Neutrophil (primary cell): ENCODE data around the gene TRAF1.

Source experiments
- H3K27ac ChIP-seq: fragments of 200-600 bp; sonication (generic); 2 replicates; pipeline ENCODE4 v1.5.1; 2016; ENCODE audit warnings: mild to moderate bottlenecking, moderate library complexity
- H3K27me3 ChIP-seq: fragments of 200-600 bp; sonication (generic); 2 replicates; pipeline ENCODE4 v1.6.0; 2016; ENCODE audit warnings: mild to moderate bottlenecking
- H3K36me3 ChIP-seq: fragments of 200-600 bp; sonication (generic); 2 replicates; pipeline ENCODE4 v1.5.1; 2017
- H3K4me1 ChIP-seq, 2 experiments: fragments of 200-600 bp in 1 of 2; sonication (generic) in 1 of 2; 1 replicate in 1 of 2; 2 replicates in 1 of 2; pipeline versions ENCODE4 v1.5.1 to v1.6.1; 2013 to 2016; ENCODE audit warnings: low read depth in 1 of 2, low read length in 1 of 2, mild to moderate bottlenecking in 1 of 2, moderate library complexity in 1 of 2; ENCODE audit not compliant: control insufficient read depth in 1 of 2, insufficient read depth in 1 of 2
- H3K4me3 ChIP-seq, 2 experiments: fragments of 200-600 bp in 1 of 2; sonication (generic) in 1 of 2; 1 replicate in 1 of 2; 2 replicates in 1 of 2; pipeline ENCODE4 v1.5.1; 2013 to 2016; ENCODE audit warnings: low read depth in 1 of 2, low read length in 1 of 2, mild to moderate bottlenecking in 1 of 2, moderate library complexity in 1 of 2
- H3K9me3 ChIP-seq: fragments of 200-600 bp; sonication (generic); 2 replicates; pipeline ENCODE4 v1.5.1; 2016
- TF ChIP-seq, protein P1 (sequence below): fragments of 200-600 bp; sonication (generic); IDR thresholded peaks from 2 replicates; pipeline ENCODE4 v1.5.1; 2016; ENCODE audit warnings: antibody characterized with exemption

Gene TRAF1

DNA sequence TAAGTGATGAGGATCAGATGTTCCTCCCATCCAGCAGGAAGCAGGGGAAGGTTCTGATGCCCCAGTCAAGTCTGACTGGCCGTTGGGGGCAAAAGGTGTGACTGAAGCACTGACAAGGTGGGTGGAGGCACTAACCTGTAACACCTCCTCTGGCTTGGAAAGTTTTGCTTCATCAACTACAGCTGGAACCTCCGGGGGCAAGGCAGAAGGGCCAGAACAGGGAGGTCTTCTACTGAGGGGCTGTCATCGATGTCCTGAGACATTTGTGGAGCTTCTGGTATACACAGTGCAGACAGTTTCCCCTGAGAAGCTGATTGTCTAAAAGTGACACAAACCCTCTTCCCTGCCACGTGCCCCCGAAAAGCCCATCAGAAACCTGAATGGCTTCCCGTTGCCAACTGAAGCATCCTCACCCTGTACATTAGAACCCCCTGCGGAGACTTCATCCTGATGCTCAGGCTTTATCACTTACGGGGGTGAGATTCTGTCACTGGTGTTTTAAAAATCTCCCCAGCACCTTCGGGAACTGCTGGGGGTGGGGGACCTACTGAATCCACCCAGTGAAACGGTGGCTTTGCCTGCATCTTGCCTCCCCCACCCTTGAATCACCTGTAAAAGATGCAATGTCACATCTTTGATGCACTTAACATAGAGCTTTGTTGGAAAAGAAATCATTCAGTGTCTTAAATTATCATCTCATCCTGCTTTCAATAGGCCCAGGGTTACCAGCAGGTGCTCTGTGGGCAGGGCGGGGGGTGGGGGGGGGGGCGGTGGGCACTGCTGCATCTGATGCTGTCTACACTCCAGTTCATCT lies 24.6 kb downstream of the TRAF1 start:
- Histone ChIP-seq H3K27ac (no peak overlapping the region), H3K9me3 (no peaks in the 10 kb centered on the region), H3K4me3 (no peak overlapping the region), H3K27me3 (no peaks in the 10 kb centered on the region), H3K36me3 (peaks cover 44% of the 10 kb centered on the region), H3K4me1 (no peaks in the 10 kb centered on the region)
- TF ChIP-seq, protein P1, sequence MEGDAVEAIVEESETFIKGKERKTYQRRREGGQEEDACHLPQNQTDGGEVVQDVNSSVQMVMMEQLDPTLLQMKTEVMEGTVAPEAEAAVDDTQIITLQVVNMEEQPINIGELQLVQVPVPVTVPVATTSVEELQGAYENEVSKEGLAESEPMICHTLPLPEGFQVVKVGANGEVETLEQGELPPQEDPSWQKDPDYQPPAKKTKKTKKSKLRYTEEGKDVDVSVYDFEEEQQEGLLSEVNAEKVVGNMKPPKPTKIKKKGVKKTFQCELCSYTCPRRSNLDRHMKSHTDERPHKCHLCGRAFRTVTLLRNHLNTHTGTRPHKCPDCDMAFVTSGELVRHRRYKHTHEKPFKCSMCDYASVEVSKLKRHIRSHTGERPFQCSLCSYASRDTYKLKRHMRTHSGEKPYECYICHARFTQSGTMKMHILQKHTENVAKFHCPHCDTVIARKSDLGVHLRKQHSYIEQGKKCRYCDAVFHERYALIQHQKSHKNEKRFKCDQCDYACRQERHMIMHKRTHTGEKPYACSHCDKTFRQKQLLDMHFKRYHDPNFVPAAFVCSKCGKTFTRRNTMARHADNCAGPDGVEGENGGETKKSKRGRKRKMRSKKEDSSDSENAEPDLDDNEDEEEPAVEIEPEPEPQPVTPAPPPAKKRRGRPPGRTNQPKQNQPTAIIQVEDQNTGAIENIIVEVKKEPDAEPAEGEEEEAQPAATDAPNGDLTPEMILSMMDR, result no peak

DNA sequence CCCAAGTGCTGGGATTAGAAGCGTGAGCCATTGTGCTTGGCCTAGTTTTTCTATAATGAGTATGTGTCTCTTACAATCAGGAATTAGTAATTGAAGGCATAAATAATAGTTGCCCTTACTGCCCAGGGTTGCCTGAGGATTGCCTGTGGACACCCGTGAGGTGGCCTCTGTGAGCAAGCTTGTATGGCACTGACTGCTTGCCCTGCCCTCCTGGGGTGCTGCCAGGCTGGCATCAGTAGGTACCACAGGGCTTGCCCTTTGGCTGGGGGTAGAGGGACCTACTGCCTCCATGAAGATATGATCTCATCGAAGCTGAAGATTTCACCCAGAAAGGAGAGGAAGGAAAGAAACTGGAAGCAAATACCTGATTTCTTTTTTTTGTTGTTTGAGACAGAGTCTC lies 25.8 kb downstream of the TRAF1 start:
- Histone ChIP-seq H3K4me3 (no peak overlapping the region), H3K36me3 (peaks cover 35% of the 10 kb centered on the region), H3K4me1 (no peaks in the 10 kb centered on the region), H3K27me3 (no peaks in the 10 kb centered on the region), H3K27ac (no peak overlapping the region), H3K9me3 (no peaks in the 10 kb centered on the region)
- TF ChIP-seq, protein P1, result no peak

DNA sequence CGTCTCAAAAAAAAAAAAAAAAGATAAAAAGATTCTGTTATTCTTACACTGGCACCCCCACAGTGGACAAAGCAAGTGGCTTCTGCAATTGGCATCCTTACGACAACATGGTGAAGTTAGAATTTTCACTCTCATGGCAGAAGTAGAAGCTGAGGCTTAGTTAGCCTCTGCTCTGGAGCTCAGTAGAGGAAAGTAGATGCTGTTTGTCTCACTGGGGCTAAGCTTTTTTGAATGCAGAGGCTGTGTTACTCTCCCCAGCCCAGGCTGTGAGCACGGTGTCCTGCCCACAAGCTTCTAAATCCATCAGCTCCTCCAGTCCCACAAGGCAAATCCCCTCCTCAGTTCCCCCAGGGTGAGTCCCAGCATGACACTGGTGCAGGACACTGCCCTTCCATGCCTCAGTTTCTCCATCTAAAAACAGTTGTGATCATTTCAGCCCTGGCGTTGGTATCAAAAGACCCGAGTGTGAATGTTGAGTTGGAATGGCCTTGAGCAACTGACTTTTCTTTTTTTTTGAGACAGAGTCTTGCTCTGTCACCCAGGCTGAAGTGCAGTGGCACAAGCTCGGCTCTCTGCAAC lies 27.0 kb downstream of the TRAF1 start:
- Histone ChIP-seq H3K27me3 (no peaks in the 10 kb centered on the region), H3K4me3 (no peak overlapping the region), H3K9me3 (no peaks in the 10 kb centered on the region), H3K4me1 (no peaks in the 10 kb centered on the region), H3K27ac (no peak overlapping the region), H3K36me3 (peaks cover 22% of the 10 kb centered on the region)
- TF ChIP-seq, protein P1, result no peak

DNA sequence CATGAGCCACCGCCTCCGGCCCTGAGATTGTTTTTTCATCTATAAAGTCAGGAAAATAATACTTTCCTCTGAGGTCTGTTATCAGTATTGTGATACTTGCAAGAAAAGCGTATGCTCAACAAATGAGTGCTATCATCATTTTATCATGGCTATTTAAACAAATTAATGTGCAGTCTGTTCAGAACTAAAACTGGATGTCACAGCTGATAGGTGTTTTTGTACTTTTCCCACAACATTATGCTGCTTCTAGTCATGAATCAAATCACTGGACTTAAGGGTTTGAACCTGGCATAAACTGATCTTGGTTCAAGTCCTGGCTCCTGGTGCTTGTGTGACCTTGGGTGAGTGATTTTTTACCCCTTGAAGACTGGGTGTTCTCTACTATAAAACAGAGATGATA lies 28.2 kb downstream of the TRAF1 start:
- Histone ChIP-seq H3K9me3 (no peaks in the 10 kb centered on the region), H3K27me3 (no peaks in the 10 kb centered on the region), H3K27ac (no peak overlapping the region), H3K36me3 (peaks cover 10% of the 10 kb centered on the region), H3K4me3 (no peak overlapping the region), H3K4me1 (no peaks in the 10 kb centered on the region)
- TF ChIP-seq, protein P1, result no peak

DNA sequence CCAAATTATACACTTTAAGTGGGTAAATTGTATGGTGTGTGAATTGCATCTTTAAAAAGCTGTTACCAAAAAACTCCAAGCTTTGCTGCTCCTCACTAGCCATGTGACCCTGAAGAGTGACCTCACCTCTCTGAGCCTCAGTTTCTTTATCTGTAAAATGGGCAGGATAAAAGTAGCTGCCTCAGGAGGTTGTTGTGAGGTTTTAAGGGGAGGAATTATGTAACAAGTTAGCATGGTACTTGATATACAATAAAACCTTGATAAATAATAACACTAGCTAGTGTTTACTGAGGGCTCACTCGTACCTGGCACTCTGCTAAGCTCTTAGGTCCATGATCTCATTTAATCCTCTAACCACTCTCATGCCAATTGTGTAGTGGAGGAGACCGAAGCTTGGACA lies 30.6 kb downstream of the TRAF1 start:
- Histone ChIP-seq H3K4me1 (no peaks in the 10 kb centered on the region), H3K27ac (no peak overlapping the region)

More for the DNA sequence above, 30.6 kb downstream of the TRAF1 start:
- no peaks in the 10 kb centered on the region for H3K27me3 ChIP-seq
- no peaks in the 10 kb centered on the region for H3K9me3 ChIP-seq
- no peak overlapping the region for H3K4me3 ChIP-seq
- H3K36me3 ChIP-seq, result no peaks in the 10 kb centered on the region
- TF ChIP-seq, protein P1, result no peak
